Cortex of kidney (tissue), 1 donor: ENCODE results near the gene MYL7.

Source experiments
- DNase-seq: peaks from one replicate; lab custom pipeline; 2025; lab: John Stamatoyannopoulos, UW

MYL7 gene

DNA sequence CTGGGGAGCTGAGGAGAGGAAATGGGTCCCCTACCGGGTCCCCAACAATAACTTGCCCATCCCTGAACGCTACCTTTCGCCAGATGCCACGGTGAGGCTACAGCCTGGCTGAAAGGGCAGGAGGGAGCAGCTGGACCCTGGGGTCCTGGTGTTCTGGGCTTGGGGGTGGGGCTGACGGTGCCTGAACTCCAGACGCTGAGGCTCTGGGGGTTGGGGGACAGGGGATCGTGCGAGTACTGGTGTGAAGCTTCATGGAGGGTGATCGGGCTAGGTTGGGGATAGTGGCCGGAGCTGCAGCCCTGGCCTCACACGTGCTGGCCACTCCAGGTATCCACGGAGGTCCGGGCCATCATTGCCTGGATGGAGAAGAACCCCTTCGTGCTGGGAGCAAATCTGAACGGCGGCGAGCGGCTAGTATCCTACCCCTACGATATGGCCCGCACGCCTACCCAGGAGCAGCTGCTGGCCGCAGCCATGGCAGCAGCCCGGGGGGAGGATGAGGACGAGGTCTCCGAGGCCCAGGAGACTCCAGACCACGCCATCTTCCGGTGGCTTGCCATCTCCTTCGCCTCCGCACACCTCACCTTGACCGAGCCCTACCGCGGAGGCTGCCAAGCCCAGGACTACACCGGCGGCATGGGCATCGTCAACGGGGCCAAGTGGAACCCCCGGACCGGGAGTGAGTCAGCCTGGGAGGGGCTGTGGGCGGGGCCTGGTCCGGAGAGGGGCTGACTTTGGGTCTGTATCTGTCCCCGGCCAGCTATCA lies 28.7 kb downstream of the MYL7 start:
- no peak for DNase-seq

DNA sequence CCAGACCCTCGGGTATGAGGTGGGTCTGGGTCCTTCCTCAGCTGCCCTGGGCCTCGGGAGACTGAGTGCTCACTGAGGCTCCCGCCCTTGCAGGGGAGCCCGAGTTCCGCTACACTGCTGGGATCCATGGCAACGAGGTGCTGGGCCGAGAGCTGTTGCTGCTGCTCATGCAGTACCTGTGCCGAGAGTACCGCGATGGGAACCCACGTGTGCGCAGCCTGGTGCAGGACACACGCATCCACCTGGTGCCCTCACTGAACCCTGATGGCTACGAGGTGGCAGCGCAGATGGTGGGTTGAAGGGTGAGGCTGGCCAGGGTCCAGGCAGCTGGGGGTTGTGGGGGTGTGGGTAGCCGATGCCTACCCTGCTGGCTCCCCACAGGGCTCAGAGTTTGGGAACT lies 29.4 kb downstream of the MYL7 start:
- no peak for DNase-seq

DNA sequence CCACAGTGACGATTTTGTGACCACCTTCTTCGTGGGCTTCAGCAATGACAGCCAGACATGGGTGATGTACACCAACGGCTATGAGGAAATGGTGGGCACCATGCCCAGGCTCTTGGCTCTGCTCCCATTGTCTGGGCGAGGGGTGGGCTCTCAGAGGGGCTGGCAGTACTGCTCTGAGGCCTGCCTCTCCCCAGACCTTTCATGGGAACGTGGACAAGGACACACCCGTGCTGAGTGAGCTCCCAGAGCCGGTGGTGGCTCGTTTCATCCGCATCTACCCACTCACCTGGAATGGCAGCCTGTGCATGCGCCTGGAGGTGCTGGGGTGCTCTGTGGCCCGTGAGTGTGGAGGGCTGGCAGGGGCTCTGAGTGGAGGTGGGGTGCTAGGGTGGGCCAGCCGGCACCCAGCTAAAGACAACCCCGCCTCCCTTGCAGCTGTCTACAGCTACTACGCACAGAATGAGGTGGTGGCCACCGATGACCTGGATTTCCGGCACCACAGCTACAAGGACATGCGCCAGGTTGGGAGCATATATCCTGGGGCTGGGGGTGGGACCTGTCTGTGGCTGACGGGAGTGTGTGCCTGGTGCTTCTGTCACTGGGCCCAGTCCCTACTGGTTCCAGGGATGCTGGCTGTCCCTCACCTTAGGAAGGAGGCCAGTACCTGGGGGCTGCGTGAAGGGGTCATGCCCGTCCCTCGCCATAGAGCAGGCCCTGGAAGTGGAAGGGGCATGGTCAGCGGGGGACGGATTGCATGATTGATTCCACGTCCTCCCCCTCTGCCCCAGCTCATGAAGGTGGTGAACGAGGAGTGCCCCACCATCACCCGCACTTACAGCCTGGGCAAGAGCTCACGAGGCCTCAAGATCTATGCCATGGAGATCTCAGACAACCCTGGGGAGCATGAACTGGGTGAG lies 30.2 kb downstream of the MYL7 start:
- no peak for DNase-seq

DNA sequence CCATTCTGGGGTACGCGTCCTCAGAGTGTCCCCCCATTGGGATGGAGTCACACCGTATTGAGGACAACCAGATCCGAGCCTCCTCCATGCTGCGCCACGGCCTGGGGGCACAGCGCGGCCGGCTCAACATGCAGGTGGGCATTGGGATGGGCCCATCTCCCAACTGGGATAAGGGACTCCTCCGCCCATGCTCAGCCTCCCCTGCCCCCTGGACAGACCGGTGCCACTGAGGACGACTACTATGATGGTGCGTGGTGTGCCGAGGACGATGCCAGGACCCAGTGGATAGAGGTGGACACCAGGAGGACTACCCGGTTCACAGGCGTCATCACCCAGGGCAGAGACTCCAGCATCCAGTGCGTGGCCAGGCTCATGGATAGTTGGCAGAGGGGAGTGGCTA lies 31.1 kb downstream of the MYL7 start:
- no peak for DNase-seq

DNA sequence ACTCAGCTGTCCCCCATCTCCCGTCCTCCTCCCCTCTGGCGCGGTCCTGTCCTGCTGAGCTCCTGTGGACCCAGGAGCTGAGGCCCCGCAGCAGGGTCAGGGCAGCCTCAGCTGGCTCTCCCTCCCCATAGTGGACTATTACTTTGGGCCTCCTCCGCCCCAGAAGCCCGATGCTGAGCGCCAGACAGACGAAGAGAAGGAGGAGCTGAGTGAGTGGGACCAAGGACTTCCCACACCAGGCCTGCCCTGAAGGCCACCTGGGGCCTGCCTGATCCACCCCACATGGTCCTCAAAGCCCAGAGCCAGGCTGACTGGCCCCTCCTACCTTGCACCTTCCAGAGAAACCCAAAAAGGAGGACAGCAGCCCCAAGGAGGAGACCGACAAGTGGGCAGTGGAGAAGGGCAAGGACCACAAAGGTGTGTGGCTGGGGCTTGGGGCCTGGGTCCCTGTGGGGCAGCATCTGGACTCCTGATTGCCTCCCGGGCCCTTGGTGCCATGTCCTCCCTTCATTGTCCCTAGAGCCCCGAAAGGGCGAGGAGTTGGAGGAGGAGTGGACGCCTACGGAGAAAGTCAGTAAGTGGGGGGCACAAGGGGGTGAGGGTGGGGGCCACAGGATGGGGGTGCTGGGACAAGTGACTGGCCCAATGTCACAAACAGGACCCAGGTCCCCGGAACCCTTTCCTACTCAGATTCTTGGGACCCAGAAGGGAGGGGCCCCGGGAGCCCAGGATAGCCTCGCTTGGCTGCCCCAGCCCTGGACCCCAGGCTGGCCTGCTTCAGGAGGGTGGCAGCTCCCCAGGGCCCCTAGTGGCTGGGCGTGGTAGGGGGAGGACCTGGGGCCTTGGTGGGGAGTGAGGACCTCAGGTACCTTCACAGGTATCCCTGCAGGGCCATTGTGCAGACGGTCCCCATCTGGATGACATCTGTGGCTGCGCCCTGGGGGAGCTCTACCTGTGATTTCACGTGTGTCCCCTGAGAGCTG lies 32.1 kb downstream of the MYL7 start:
- no peak for DNase-seq

DNA sequence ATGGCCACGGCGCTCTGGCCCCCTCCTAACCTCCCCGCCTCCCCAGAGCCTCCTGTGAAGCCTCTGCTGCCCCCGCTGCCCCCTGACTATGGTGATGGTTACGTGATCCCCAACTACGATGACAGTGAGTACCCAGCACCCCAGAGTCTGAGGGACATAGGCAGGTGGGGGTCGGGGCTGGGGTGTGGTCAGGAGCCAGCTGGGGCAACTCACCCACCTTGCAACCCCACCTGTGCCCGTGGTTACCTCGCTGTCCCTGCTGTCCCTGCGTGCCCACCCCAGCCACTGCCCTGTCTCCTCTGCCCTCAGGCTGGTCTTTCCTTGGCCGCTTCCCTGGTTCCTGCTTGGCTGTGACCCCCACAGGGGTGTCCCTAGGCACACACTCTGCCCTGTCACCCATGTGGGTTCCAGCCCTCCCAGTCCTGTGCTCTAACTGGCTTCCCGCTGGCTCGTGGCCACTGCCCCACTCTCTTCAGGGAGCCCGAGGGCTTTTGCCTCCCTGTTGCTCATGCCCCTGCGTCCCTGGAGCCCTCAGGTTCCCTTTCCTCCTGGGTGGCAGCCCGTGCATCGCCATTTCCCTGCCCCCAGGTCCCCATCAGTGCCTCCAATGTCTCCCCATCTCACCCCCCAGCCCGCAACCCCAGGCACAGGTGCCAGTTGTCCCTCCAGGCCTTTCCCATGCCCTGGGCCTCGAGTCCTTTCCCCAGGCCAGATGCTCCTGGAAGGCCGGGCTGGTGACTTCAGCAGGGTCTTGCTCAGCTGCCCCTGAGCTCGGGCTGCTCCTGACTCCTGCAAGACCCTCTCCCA lies 33.0 kb downstream of the MYL7 start:
- DNase-seq, result no peak

DNA sequence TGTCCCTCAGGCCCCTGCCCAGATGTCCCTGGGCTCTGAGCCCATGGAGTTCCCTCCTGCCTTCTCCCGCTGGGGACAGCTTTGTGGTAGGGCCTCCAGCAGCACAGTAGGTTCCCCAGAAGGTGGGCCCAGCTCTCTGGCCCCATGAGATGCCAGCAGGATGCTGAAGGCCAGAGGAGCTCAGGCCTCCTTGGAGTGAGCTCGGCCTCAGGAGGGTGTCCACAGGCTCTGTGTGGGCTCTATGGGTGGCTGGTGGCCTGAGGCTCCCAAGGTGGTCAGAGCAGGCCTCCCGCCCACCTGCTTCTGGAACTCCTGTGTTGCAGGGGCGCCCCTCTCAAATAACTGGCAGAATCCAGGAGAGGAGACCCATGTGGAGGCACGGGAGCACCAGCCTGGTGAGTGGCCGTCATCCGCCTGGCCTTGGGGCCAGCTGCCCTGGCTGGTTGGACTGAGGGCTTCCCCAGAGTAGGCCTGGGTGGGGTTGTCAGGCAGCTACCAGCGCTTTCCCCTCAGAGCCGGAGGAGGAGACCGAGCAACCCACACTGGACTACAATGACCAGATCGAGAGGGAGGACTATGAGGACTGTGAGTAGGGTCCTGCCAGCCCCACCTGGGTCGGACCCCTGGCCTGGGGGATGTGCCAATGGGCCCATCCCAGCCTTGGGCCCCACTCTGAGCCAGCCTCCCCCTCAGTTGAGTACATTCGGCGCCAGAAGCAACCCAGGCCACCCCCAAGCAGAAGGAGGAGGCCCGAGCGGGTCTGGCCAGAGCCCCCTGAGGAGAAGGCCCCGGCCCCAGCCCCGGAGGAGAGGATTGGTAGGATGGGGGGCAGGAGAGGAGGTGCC lies 33.8 kb downstream of the MYL7 start:
- no peak for DNase-seq

DNA sequence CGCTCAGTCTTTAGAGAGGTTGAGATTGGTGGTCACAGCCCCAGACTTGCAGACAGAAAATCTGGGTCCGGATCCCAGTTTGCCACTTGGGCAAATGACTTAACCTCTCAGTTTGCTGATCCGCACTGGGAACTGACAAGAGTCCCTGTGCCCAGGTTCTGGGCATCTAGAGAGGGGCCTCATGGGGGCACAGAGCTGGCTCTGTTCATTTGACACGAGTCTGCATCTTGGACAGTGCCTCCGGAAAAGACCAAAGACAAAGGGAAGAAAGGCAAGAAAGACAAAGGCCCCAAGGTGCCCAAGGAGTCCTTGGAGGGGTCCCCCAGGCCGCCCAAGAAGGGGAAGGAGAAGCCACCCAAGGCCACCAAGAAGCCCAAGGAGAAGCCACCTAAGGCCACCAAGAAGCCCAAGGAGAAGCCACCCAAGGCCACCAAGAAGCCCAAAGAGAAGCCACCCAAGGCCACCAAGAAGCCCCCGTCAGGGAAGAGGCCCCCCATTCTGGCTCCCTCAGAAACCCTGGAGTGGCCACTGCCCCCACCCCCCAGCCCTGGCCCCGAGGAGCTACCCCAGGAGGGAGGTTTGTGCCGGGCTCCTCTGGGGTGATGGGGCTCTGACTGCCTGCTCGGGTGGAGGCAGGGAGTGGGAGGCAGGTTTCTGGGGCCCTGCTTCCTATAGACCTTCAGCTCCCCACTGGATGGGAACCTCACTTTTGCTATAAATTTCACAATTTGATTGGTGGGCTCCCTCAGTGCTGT lies 34.6 kb downstream of the MYL7 start:
- DNase-seq, result no peak

DNA sequence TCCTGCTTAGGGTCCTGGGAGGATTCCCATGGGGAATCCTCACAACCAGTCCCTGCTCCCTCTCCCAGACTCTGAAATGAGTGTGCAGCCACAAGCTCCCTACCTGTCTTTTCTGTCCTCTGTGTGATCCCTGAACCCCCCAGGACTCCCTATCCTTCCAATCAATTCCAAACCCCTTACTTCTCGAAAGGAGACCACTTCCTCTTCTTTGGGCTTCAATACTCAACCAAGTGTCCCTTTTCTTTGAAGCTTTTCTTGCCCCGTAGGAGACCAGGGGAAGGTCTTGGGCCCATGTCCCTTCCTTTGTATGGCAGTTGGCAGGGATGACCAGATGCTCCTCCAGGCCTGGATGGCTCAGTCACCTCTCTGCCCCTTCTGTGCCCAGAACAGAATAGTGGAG lies 35.3 kb downstream of the MYL7 start:
- DNase-seq, result no peak

DNA sequence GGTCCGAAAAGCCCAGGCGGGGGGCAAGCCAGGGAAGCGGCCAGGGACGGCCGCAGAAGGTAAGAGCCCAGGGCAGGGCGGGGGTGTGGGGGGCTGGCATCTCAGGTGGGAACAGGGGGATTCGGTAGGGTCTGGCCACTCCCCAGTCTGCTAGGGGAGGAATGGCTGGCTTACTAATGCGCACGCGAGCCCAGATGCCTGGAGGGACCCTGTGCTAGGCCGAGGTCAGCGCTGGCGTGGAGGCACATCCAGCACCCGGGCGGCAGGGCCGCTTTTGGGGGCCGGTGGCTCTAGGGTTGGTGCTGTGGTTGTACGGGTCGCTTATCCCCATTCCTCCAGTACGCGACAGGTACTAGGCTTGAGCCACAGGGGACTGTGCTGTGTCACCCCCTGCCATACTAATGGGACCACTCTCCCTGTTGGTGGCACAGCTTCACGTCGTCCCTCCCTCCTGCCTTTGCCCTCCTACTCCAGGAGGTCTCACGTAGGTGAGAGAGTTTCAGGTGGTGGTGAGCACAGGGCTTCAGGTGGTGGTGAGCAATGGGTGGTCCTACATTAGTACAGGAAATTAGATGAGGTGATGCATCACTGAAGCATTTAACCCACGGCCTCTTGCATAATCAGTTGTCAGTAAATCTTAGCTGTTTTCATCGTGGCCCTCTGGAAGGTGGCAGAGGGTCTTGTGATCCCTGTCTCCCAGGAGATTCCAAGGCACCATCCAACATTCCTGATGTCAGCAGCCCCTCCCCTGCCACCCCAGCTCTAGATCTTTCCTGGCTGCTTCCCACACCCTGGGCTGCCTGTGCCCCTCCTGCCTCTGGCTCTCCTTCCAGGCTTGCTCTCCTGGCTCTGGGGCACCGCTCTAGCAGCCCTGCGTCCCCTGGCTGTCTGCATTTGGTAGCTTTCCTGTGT lies 36.0 kb downstream of the MYL7 start:
- DNase-seq, result no peak

DNA sequence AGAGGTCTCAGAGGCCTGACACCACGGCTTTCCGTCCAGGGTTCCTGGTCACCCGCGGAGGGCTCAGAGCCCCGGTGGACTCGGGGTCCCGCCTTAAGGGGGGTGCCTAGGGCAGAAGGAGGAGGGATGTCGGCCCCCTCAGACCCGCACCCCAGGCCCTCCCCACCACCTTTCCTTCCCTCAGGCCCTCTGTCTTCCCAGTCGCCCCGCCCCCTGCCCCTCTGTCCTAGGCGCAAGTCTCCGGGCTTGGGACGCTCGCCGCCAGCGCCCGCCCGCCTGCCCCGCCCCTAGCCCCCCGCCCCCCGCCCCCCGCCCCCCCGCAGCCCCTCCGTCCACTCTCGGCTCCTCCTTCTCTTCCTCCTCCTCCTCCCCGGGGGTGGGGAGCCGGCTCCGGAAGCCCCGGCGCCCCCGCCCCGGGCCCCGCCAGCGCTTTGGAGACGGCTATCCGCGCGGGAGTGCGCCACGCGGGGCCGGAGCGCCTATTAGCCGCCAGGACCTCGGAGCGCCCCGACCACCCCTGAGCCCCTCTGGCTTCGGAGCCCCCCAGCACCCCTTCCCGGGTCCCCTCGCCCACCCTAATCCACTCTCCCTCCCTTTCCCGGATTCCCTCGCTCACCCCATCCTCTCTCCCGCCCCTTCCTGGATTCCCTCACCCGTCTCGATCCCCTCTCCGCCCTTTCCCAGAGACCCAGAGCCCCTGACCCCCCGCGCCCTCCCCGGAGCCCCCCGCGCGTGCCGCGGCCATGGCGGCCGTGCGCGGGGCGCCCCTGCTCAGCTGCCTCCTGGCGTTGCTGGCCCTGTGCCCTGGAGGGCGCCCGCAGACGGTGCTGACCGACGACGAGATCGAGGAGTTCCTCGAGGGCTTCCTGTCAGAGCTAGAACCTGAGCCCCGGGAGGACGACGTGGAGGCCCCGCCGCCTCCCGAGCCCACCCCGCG lies 36.9 kb downstream of the MYL7 start, which contains the start of gene AEBP1:
Gene AEBP1 (plus strand): TSS at position 423 of the 937 bp plus-strand sequence. CDS start 321 bp downstream, at position 744.
- DNase-seq, result no peak

DNA sequence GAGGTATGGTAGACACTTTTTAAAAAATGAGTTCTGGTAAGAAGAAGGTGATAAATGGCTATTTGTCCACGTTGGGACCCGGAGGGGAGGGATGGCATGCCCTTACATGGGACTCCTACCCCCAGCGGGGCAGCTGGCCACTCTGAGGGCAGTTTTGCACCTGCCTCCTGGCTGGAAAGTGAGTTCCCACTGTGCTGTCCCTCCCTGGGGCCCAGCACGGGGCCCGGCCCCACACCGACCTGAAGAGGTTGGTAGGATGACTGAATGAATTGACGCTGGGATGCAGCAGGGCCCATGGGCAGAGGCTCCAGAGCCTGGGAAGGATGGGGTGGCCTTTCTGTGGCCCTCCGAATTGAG lies 37.6 kb downstream of the MYL7 start:
- no peak for DNase-seq

DNA sequence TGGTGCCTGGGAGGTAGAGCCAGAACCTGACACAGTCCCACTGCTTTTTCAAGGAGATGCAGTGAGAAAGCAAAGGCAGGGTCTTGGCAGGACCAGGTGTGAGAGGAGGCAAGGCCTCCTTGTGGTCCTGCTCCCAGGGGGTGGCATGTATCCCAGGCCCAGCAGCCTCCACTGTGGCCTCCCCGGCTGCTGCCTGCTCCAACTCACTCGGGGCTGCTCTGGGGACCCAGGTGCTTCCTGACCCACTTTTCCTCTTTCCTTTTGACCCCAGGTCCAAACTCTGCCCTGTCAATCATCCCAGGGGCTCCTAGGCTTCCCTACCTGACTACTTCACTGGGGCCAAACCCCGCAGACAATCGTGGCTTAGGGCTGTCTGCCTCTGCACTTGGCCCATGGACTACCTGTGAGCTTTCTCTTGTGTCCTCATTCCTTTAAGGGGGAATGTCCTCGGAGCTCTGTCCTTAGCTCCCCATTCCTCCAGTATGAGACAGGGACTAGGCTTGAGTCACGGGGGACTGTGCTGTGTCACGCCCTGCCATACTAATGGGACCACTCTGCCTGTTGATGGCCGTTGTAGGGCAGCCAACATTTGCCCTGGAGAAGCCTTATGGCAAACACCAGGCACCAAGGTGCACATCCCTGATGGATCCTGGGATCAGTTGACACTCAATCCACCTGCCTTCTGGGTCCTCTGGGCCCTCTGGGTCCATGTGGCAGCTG lies 38.1 kb downstream of the MYL7 start:
- DNase-seq, result no peak

DNA sequence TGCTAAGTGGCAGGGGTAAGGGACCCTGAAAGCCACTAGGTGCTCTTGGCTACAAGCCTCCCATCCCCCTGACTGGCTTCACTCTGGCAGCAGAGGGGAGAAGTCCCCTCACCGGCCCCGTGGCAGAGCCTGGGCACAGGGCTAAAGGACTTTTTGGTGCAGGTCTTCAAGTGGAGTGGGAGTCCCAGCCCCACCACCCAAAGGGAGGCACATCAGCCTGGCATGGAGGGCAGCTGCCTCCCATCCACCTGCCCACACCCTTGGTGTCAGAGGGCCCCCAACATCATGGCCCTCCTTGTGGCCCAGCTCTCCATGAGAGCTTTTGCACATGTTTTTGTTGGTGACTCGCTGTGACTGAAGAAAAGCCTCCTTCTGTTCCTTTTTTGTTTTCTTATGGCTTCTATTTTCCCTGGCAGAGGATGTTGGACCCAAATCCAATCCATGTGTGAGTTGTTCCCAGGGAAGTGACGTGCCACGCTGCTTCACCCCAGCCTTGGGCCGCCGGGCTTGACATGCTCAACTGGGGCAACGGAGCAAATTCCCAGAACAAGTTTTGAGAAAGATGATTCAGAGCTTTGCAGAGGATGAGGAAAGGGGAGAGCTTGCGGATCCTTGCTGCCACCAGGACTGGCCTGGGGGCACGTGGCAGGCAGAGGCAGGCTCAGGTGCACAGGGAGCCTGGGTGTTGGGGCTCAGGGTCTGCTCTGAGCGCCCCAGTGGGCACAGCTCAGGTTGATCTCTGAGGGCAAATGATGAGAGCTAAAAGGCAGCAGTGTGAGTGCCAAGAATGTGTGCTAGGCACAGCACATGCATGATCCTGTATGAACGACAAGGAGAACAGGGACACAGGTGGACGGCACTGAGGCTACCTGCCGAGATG lies 38.9 kb downstream of the MYL7 start:
- no peak for DNase-seq

DNA sequence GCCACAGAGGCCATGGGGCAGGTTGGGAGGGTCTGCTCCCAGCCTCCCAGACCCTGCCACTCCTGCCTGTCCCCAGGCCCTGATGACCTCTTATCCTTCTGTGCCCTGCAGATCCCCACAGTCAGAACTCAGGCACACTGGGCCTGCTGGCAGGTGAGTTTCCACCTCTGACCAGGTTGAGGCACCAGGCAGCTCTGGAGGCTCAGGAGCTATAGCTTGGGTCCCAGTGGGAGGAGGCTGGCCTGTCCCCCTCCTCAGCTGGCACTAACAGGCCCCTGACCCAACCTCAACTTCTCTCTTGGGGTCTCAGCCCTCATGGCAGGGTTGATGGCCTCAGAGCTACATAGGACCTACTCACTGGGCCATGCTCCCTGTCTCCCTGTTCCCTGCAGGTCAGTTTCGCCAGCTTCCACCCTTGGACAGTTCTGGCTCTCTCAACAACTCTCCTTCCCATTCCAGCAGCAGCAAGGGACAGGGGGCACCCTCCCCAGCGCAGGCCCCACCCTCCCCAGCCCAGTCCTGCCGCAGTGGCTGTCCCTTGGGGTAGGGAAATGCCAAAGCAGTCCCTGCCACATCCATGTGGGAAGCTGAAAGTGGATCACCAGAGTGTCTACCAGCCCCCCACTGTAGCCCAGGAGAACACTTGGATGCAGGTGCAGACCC lies 39.7 kb downstream of the MYL7 start:
- no peak for DNase-seq
